Suppressor macrophage treated with lipopolysaccharide for 1 hour (primary cell): ENCODE data around the gene MMP17.
"Not testable (repeated sequence)": the region's sequence is repeated elsewhere in the genome, so short reads cannot be mapped to it uniquely, and the experiment has no call there.

Source experiments
- DNase-seq, 3 donors: peaks; one replicate each; pipeline ENCODE4 v3.0.0-alpha.2; 2020 to 2022

The MMP17 gene

GRCh38 chr12:131800594-131801135, 27.5 kb upstream of the MMP17 start:
- no peak for DNase-seq

GRCh38 chr12:131801254-131801866, 26.8 kb upstream of the MMP17 start:
- DNase-seq = no peak

DNA sequence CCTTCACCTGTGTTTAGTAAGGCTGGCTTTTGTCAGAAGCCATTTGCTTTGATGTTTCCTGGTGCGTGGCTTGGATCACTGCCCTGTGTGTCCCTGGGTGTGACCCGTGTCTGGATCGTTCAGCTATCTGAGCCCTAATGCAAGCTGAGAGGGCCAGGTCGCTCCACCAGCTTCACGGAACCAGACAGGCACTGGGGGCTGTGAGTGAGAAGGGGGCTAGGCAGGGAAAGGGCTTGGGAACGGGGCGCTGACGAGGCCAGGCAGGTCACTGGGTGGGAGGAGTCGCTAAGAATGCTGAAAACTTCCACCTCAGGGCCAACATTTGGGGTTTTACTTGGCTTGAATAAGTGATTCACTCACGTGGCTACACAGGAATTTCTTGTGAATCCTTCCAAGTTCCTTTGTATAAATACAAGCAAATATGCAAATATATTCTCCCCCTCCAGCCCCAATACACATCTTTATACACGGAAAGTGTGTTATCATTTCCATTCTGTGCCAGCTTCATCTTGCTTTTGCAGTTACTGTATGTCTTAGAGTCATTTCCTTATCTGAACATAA, 24.2 kb upstream of the MMP17 start:
- DNase-seq = peak; percentile 56 to 79 (median 59)

DNA sequence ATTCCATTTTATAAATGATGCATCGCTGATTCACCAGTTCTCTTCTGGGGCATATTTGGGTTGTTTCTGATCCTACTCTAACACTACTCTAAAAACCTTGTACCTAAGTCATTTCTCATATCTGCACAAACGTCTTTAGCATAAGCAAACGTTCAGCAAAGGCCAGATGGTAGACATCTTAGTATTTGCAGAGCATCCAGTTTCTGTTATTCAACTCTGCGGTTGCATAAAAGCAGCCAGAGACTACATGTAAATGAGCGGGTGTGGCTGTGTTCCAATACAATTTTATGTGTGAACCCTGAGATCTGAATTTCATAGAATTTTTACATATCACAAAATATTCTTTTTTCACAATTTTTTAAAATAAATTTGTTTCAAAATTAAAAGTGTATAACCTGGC, 22.8 kb upstream of the MMP17 start:
- no peak for DNase-seq

GRCh38 chr12:131806674-131807073, 21.5 kb upstream of the MMP17 start:
- DNase-seq = no peak

DNA sequence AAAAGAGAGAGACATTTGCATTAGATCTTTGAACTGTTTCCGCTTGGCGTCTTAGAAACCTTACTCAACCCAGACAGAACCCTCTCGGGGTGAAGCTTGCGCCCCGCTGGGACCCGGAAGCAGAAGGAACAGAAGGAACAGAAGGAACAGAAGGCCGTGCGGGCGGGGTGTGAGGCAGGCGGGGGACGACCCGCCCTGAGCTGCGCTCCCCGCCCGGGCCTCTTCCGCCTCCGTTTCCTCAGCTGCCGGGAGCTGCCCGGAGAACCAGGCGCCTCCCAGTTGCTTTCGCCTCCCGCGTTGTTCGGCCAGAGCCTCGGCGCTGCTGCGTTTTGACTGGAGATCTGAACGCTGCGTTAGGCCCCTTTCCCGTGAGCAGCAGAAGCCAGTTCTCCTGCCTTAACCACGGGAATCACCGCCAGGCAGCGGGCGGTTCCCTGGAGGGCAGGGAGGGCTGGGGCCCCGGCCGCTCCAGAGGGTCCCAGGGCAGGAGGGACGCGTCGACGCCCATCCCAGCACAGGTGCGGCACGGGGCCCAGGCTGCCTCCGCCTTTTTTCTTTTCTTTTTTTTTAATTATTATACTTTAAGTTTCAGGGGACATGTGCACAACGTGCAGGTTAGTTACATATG, 19.3 kb upstream of the MMP17 start:
- peak; percentile 49 to 73 (median 56) for DNase-seq

- not testable (repeated sequence) for DNase-seq
Observed at GRCh38 chr12:131809476-131810254, 18.5 kb upstream of the MMP17 start.

- no peak for DNase-seq
Observed at GRCh38 chr12:131810726-131811125, 17.5 kb upstream of the MMP17 start.

GRCh38 chr12:131815131-131815530, 13.1 kb upstream of the MMP17 start:
- peak; percentile 32 to 53 (median 48) for DNase-seq

DNA sequence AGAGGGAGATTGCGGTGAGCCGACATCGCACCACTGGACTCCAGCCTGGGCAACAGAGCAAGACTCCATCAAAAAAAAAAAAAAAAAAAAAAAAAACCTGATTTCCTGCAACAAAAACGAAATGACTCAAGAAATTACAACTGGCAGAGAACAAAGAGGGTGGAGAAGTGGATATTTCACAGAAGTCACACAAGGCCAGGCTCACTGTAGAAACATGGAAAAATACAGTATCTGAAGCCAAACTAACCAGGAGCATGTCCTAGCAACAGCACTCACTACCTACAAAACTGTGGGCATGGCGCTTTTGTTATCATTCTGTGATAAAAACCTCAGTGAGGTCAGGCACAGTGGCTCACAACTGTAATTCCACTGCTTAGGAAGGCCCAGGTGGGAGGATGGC, 11.7 kb upstream of the MMP17 start:
- no peak for DNase-seq

GRCh38 chr12:131817241-131817640, 11.0 kb upstream of the MMP17 start:
- no peak for DNase-seq

GRCh38 chr12:131818821-131819585, 9.2 kb upstream of the MMP17 start:
- peak; percentile 57 to 69 (median 57) for DNase-seq

- no peak for DNase-seq
Observed at GRCh38 chr12:131824450-131824849, 3.7 kb upstream of the MMP17 start.

GRCh38 chr12:131825146-131825892, 2.9 kb upstream of the MMP17 start:
- DNase-seq = no peak

DNA sequence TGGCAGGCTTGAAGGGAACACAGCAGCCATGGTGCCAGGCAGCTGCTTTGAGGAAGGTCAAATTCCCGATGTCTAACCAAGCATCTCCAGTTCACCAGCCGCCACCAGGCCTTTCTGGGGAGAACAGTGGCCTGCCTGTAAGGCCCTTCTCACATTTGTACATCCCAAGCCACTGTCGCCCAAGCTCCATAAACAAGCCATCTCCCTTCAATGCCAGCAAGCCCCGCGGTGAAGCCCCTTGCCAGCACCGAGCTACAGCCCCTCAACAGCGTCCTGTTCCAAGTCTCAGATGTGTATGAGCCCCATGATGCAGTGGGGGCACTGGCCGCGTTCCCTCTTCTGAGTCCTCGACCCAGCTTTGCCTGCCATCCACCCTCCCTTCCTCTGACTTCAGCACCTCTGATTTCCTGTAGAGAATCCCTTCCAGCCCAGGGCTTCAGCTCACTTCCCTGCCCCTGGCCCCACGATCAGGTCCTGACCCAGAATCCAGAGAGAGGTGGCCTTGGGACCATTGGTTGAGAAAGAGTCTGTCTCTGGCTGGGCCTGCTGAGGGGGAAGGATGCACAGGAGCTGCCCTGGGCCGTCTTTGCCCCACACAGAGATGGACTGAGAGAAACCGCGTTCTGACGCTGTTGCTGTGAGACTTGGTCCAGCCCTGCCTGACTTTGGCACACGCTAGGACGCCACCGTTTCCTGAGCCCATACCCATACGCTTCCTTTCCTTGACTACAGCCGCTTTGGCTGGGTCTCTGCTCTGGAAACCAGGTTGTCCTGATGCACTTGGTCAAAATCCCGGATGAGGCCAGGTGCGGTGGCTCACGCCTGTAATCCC, 1.9 kb upstream of the MMP17 start:
- DNase-seq = no peak

DNA sequence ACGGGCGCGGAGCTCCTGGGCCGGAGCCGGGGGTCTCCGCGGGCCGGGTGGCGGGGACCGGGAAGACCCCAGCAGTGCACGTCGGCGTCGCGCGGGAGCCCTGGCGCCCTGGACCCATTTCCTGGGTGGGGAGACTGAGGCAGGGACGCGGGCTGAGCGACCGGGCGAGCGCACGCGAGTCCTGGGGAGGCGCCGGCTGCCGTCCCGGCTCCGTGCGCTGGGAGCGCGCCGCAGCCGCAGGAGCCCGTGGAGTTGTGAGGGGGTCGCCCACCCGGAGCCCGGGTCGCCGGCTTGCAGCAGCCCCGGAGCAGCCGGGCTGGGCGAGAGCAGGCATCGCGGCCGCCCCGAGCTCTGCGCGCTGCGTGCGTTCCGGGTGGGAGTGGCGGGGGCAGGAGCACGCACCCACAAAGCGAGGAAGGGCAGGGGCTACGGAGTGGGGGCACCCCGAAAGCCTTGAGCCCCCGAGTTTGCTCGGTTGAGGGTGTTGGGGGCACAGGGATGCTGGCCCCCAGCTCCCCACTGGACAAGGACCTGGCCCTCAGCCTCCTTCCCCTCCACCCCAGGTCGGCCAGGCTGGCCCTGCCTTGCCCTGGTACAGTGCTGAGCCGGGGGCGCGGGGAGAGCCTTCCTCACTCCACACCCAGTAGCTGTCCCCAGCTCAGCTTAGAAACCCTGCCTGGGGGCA, 620 bp downstream of the MMP17 start:
- peak; percentile 35 to 60 (median 41) for DNase-seq

- DNase-seq = peak in 2 of 3 donors; percentile 25 to 41
Observed at GRCh38 chr12:131829356-131829747, 1.2 kb downstream of the MMP17 start.

- DNase-seq = no peak
Observed at GRCh38 chr12:131829791-131830334, 1.7 kb downstream of the MMP17 start.

DNA sequence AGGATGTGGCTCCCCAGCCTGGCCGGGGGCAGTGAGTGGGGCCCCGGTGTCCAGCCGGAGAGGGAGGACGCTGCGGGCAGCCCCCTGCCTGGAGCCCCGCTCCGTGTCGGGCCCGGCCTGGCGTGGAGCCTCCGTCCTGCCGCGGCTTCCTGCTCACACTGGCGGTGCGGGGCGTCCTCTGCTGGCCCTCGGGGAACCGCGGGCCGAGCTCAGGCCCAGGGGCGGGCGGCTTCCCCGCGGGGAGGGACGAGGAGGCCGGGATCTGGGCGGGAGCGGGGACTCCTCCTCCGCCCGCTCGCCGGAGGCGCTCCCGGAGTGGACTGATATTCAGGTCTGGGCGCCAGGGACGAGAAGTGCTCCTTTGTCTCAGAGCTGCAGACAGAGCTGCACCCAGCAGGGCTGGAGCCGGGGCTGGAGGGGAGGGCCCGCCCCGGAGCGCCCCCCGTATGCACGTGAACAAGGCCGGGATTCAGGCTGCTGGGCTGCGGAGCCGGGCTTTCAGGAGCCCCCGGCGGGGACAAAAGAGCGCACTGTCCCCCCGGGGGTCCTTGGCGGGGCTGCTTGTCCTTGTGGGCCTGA, 2.2 kb downstream of the MMP17 start:
- DNase-seq = peak; percentile 88 to 96 (median 91)
